ENCODE results near the gene RASSF8. TPM values are rescaled to one million over a fixed set of nuclear protein-coding genes. Genes with fewer than 3 reads are reported as not detected.

RASSF8 gene
- total and polyA plus RNA-seq, 10 donors = 1.4 to 38.0 (median 10.9) TPM

GRCh38 chr12:26044592-26044991 lies 86.1 kb downstream of the RASSF8 start:
- H3K9me3 ChIP-seq = no peaks in the 10 kb centered on the region
- H3K27ac ChIP-seq = no peak overlapping the region
- no peak overlapping the region for H3K4me3 ChIP-seq
- TF ChIP-seq CTCF (IDR thresholded peaks at IDR 0.05 in 8 of 11, conservative IDR thresholded peaks at IDR 0.05 in 3 of 11) (no peak), POLR2A (IDR thresholded peaks at IDR 0.05) (no peak), POLR2AphosphoS5 (IDR thresholded peaks at IDR 0.05) (no peak)
- H3K27me3 ChIP-seq (replicated peaks in 1 of 7) = no peaks in the 10 kb centered on the region
- no peaks in the 10 kb centered on the region for H3K36me3 ChIP-seq
- DNase-seq = no peak
- intact Hi-C loops (cut with DNase I; ENCODE audit: low total_unique reads) = no loop called here
- peaks cover 0 to 11% (median 0%) of the 10 kb centered on the region in 6 donors for H3K4me1 ChIP-seq
- WGBS, 5 donors = 83 to 96% (median 94%) methylated on average over 1 of the region's 1 CpG

- Histone ChIP-seq H3K27ac (no peak overlapping the region), H3K36me3 (no peaks in the 10 kb centered on the region), H3K4me3 (no peak overlapping the region), H3K4me1 (peaks cover 0 to 11% (median 0%) of the 10 kb centered on the region in 6 donors), H3K9me3 (no peaks in the 10 kb centered on the region), H3K27me3 (replicated peaks in 1 of 7) (no peaks in the 10 kb centered on the region)
- TF ChIP-seq CTCF (IDR thresholded peaks at IDR 0.05 in 8 of 11, conservative IDR thresholded peaks at IDR 0.05 in 3 of 11) = no peak
- no peak for TF ChIP-seq POLR2AphosphoS5 (IDR thresholded peaks at IDR 0.05)
- TF ChIP-seq POLR2A (IDR thresholded peaks at IDR 0.05) = no peak
- no peak for DNase-seq
- intact Hi-C loops (cut with DNase I; ENCODE audit: low total_unique reads) = no loop called here
Observed at GRCh38 chr12:26046203-26046602, 87.7 kb downstream of the RASSF8 start.

GRCh38 chr12:26046906-26047305 lies 88.4 kb downstream of the RASSF8 start:
- intact Hi-C loops (cut with DNase I; ENCODE audit: low total_unique reads) = no loop called here
- TF ChIP-seq POLR2A (IDR thresholded peaks at IDR 0.05) (no peak), CTCF (IDR thresholded peaks at IDR 0.05 in 8 of 11, conservative IDR thresholded peaks at IDR 0.05 in 3 of 11) (no peak), POLR2AphosphoS5 (IDR thresholded peaks at IDR 0.05) (no peak)
- DNase-seq = no peak
- H3K9me3 ChIP-seq = no peaks in the 10 kb centered on the region
- no peaks in the 10 kb centered on the region for H3K36me3 ChIP-seq
- no peak overlapping the region for H3K27ac ChIP-seq
- 60 to 90% (median 83%) methylated on average over 1 of the region's 1 CpG for WGBS, 5 donors
- no peaks in the 10 kb centered on the region for H3K27me3 ChIP-seq (replicated peaks in 1 of 7)
- no peak overlapping the region for H3K4me3 ChIP-seq
- peaks cover 0 to 11% (median 0%) of the 10 kb centered on the region in 6 donors for H3K4me1 ChIP-seq

GRCh38 chr12:26047401-26048226 lies 89.1 kb downstream of the RASSF8 start:
- H3K27ac ChIP-seq = no peak overlapping the region
- peaks cover 0 to 10% (median 0%) of the 10 kb centered on the region in 6 donors for H3K4me1 ChIP-seq
- H3K4me3 ChIP-seq = no peak overlapping the region
- TF ChIP-seq POLR2AphosphoS5 (IDR thresholded peaks at IDR 0.05) (no peak), CTCF (IDR thresholded peaks at IDR 0.05 in 8 of 11, conservative IDR thresholded peaks at IDR 0.05 in 3 of 11) (no peak), POLR2A (IDR thresholded peaks at IDR 0.05) (no peak)
- no peaks in the 10 kb centered on the region for H3K36me3 ChIP-seq
- H3K27me3 ChIP-seq (replicated peaks in 1 of 7) = no peaks in the 10 kb centered on the region
- H3K9me3 ChIP-seq = no peaks in the 10 kb centered on the region
- WGBS, 5 donors = 76 to 90% (median 81%) methylated on average over 9 of the region's 9 CpGs
- intact Hi-C loops (cut with DNase I; ENCODE audit: low total_unique reads) = no loop called here
- DNase-seq = no peak

Data from spleen (tissue), 11 donors.